Renal cortical epithelial cell (primary cell): ENCODE data around the gene OOSP1. TPM values are rescaled to one million over a fixed set of nuclear protein-coding genes. Genes with fewer than 3 reads are reported as not detected.
"Not testable (repeated sequence)": the region's sequence is repeated elsewhere in the genome, so short reads cannot be mapped to it uniquely, and the experiment has no call there.

Experiments
- DNase-seq: peaks from one replicate; pipeline ENCODE4 v3.0.0-alpha.2; 2011; ENCODE audit warnings: low read depth
- total RNA-seq: library from RNA; depleted of rRNA; stranded (reverse); fragments of >200 nt; gene quantifications from 2 replicates; pipeline ENCODE4 v1.2.3, GENCODE V29; 2014

The OOSP1 gene
- total RNA-seq, 1 donor from 2014 or later: 0.45 TPM

DNA sequence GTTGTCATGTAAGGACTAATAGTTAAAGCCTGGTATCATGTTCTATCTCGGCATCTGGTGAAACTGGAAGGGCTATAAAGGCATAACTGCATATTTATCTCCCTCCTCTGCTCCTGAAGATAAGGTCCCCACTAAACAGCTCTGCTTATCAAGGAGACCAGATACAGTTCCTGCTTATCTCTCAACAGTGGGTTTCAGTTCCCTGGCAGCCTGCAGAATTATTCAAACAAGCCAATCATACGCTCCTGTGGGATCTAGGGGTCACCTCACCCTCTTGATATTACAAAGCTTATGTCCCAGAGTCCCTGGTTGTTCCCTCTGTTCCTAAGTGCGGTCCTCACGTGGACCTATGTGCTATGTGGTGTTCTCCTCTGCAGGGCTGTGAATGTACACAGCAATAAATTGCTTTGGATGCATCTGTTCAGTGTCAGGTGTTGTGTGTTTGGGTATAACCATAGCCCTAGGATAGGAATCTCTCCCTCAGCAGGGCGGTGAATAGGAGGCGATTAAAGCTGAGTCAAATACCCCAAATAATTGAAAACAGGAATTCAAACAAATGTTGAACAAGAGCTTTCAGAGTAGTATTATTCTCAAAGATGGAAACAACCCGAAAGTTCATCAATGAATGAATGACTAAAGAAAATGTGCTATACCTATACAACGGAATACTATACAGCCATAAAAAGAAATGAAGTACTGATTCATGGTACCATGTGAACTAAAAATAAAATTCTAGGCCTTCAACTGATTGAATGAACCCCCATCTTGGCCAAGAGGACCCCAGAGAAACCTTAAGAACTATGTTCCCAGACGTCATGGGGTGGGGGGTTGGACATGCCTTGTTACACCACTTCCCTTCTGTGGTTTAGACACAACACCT is 22.5 kb downstream of the OOSP1 start:
- DNase-seq: no peak

DNA sequence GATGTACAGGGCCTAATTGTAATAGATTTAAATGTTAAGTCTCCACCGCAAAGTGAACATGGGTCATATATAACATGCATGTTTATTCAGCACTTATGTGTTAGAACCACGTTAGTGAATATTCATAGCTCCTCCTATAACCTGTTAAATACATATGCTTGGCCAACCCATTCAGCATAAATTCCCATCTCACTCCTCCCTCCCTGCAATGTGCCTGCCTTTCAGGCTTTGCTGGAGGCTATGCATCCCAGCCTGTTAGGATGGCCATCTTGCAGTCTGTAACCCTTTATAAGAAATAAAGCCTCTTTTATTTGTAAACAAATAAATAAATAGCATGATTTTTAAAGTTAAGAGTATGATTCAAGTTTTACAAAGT is 23.9 kb downstream of the OOSP1 start:
- DNase-seq: no peak

DNA sequence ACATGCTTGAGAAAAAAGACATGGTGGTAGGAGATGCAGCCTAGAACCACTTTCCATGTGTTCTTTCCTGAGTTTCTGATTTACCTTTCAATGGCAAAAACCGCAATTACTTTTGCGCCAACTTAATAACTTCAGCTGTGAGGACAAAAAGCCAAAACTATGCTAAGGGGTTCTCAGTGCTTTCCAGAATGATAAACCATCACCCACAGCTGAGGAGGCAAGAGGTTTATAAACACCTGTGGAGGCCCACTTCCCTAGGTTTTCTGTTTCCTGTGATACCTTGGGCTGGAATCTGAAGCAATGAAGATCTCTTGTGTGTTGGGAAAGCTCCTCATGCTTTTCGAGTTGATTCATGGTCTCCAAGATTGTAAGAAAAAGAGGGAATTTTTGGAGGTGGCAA is 25.5 kb downstream of the OOSP1 start, which contains the start of gene OOSP4A:
OOSP4A (plus strand) TSS at position 301 of the 400 bp plus-strand sequence; CDS start at position 301, 0 bp downstream.
- DNase-seq: no peak

GRCh38 chr11:59965424-59965823 is 27.2 kb downstream of the OOSP1 start:
- no peak for DNase-seq

- DNase-seq: no peak
These were observed 28.0 kb downstream of the OOSP1 start for GRCh38 chr11:59966201-59966600.

DNA sequence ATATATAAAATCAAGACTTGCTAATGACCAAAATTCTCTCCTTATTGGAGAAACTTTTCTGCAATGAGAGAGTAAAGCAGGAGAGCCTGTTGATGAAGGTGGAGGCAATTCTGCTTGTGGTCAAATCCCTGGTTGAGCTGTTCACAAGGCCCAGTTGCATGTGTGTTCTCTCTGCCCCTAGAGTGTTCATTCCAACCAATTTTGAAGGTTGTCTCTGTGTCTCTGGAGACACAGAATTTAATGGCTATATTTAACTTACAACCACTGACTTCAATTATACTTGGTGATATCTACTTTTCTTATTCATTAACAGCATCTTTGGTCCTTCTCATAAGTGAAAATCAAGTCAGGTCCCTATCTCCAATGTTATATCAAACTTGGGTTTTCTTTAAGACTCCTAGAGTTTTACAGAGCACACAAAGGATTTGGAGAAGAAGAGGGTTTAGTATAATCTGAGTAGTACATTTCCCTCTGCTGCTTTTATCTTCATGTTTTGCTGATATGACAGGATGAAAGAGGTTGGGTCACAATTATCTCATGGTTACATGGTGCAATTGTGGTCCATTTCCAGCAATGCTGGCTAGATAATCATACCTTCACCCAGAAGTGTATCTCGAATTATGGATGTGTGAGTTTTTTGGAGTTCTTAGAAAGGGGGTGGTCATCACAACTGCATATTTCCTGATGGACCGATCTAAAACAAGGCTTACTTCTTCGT is 29.6 kb downstream of the OOSP1 start:
- no peak for DNase-seq

DNA sequence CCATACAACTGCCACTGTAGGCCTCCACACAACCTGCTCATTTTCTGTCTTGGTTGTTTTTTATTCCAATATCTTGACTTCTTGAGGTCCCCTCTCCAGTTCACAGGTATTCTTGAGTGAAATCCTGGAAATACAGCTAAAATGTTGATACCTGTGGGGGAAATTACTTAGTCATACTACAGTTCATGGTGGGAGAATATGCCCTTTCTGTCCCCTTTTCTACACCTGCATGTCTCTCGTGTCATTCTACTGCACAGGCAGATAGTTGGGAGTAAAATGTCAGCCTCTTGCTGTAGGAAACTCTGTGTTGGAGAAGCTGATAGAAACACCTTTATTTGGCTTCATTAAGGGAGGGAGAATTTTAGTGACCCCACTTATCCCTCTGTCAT is 30.2 kb downstream of the OOSP1 start:
- no peak for DNase-seq

GRCh38 chr11:59973097-59973496 is 34.9 kb downstream of the OOSP1 start:
- no peak for DNase-seq

DNA sequence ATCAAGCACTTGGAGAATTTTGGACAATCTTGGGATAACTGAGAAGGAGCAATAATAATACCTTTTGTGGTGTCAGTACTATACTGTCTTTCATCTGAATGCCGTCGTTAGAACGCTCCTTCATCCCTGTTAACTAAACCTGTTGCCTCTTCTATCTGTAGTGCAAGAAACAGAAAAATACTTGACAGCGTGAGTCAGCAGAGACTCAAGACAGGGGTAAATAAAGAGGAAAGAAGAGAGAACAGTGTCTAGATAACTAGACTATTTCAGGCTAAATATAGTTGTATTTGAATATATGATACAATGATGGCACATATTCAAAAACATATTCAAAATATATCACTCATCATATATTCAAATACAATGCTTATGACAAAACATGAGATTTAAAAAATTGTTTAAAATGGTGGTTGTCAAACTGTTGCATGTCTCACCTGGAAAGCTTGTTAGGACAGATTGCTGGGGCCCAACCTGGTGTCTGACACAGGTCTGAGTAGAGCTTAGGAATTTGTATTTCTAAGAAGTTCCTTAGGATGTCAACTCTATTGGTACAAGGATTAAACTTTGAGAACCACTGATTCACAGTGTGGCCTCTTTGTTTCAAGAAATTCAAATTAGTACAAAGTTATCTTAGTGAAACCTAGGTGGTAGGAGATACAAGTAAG is 43.0 kb downstream of the OOSP1 start:
- DNase-seq: no peak

DNA sequence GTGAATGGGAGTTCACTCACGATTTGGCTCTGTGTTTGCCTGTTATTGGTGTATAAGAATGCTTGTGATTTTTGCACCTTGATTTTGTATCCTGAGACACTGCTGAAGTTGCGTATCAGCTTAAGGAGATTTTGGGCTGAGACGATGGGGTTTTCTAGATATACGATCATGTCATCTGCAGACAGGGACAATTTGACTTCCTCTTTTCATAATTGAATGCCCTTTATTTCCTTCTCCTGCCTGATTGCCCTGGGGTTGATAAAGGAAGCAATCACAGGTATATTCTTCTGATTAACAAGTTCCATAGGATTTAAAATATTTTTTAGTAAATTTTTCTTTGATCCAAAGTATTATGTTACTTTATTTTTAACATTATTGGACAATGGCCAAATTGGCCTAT is 43.8 kb downstream of the OOSP1 start:
- DNase-seq: not testable (repeated sequence)

- no peak for DNase-seq
These were observed 45.0 kb downstream of the OOSP1 start for GRCh38 chr11:59983212-59983611.

GRCh38 chr11:59984368-59984767 is 46.1 kb downstream of the OOSP1 start:
- DNase-seq: no peak

GRCh38 chr11:59990421-59990820 is 52.2 kb downstream of the OOSP1 start:
- DNase-seq: no peak

GRCh38 chr11:59992425-59992824 is 54.2 kb downstream of the OOSP1 start:
- DNase-seq: no peak

- peak; percentile 4 for DNase-seq
These were observed 59.6 kb downstream of the OOSP1 start for GRCh38 chr11:59997800-59998199.

DNA sequence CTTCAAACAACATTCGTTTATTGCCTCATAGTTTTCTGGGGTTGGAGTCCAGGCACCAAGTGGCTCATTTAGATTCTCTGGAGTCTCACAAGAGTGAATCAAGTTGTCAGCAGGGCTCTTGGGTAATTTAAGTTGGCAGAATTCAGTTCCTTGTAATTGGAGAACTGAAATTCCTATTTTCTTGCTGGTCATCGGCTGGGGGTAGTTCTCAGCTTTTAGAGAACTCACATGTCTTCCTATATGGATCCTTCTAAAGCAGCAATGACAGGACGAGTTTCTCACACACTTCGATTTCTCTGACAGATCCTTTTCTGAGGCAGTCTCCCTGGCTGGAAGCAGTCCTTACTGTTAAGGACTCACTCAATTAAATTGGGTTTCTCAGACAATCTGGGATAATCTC is 61.5 kb downstream of the OOSP1 start:
- DNase-seq: no peak

- DNase-seq: no peak
These were observed 65.5 kb downstream of the OOSP1 start for GRCh38 chr11:60003729-60004128.

- peak; percentile 33 for DNase-seq
These were observed 67.1 kb downstream of the OOSP1 start for GRCh38 chr11:60005360-60005759.
